ENCODE measurements around the gene RABEP2. TPM values are rescaled to one million over a fixed set of nuclear protein-coding genes. Genes with fewer than 3 reads are reported as not detected.

Gene RABEP2
- total and polyA plus RNA-seq, 9 of the 15 experiments (the other 6 are each of a cell fraction or from before 2014, with no cell fraction given) = 0.15 to 13.4 (median 3.5) TPM

- peak; percentile 64 for TF ChIP-seq POLR2G (IDR thresholded peaks at IDR 0.05; ENCODE audit: low read depth, low read length)
- TF ChIP-seq ZFP36 (IDR thresholded peaks at IDR 0.05; ENCODE audit: low read depth, low read length, partially characterized antibody) = peak; percentile 75
- 0 out of 2 replicates have a peak, but pooled peaks have one; percentile 37 for TF ChIP-seq E2F5 (CRISPR knock-in tag; IDR thresholded peaks at IDR 0.05)
- peak; percentile 64; the same call in 1 of the 2 replicates for TF ChIP-seq PHF8 (IDR thresholded peaks at IDR 0.05; ENCODE audit: borderline replicate concordance, low read length)
- TF ChIP-seq CXXC5 (CRISPR knock-in tag; IDR thresholded peaks at IDR 0.05) = peak; percentile 51
- peak in 1 of 2 experiments; percentile 68; a peak in 1 of 4 replicates for TF ChIP-seq SIN3A (IDR thresholded peaks at IDR 0.05; ENCODE audit: borderline replicate concordance in 2 of 2, control insufficient read depth in 1 of 2, low read depth in 2 of 2, low read length in 2 of 2)
- TF ChIP-seq ZNF830 (CRISPR knock-in tag; IDR thresholded peaks at IDR 0.05) = 0 out of 2 replicates have a peak, but pooled peaks have one; percentile 35
- TF ChIP-seq POLR2H (tag; IDR thresholded peaks at IDR 0.05; ENCODE audit: low read depth) = peak; percentile 50; the same call in 1 of the 2 replicates
- TF ChIP-seq ATF7 (IDR thresholded peaks at IDR 0.05) = peak; percentile 74
- TF ChIP-seq, protein P1, sequence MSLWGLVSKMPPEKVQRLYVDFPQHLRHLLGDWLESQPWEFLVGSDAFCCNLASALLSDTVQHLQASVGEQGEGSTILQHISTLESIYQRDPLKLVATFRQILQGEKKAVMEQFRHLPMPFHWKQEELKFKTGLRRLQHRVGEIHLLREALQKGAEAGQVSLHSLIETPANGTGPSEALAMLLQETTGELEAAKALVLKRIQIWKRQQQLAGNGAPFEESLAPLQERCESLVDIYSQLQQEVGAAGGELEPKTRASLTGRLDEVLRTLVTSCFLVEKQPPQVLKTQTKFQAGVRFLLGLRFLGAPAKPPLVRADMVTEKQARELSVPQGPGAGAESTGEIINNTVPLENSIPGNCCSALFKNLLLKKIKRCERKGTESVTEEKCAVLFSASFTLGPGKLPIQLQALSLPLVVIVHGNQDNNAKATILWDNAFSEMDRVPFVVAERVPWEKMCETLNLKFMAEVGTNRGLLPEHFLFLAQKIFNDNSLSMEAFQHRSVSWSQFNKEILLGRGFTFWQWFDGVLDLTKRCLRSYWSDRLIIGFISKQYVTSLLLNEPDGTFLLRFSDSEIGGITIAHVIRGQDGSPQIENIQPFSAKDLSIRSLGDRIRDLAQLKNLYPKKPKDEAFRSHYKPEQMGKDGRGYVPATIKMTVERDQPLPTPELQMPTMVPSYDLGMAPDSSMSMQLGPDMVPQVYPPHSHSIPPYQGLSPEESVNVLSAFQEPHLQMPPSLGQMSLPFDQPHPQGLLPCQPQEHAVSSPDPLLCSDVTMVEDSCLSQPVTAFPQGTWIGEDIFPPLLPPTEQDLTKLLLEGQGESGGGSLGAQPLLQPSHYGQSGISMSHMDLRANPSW (CRISPR knock-in tag; IDR thresholded peaks at IDR 0.05) = peak; percentile 37
- TF ChIP-seq, protein P2, sequence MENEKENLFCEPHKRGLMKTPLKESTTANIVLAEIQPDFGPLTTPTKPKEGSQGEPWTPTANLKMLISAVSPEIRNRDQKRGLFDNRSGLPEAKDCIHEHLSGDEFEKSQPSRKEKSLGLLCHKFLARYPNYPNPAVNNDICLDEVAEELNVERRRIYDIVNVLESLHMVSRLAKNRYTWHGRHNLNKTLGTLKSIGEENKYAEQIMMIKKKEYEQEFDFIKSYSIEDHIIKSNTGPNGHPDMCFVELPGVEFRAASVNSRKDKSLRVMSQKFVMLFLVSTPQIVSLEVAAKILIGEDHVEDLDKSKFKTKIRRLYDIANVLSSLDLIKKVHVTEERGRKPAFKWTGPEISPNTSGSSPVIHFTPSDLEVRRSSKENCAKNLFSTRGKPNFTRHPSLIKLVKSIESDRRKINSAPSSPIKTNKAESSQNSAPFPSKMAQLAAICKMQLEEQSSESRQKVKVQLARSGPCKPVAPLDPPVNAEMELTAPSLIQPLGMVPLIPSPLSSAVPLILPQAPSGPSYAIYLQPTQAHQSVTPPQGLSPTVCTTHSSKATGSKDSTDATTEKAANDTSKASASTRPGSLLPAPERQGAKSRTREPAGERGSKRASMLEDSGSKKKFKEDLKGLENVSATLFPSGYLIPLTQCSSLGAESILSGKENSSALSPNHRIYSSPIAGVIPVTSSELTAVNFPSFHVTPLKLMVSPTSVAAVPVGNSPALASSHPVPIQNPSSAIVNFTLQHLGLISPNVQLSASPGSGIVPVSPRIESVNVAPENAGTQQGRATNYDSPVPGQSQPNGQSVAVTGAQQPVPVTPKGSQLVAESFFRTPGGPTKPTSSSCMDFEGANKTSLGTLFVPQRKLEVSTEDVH (IDR thresholded peaks at IDR 0.05; ENCODE audit: low read depth, partially characterized antibody) = peak; percentile 89
- peak; percentile 28; the same call in 1 of the 2 replicates for TF ChIP-seq ETV1 (tag; conservative IDR thresholded peaks at IDR 0.05; ENCODE audit: low read depth)
- TF ChIP-seq, protein P3, sequence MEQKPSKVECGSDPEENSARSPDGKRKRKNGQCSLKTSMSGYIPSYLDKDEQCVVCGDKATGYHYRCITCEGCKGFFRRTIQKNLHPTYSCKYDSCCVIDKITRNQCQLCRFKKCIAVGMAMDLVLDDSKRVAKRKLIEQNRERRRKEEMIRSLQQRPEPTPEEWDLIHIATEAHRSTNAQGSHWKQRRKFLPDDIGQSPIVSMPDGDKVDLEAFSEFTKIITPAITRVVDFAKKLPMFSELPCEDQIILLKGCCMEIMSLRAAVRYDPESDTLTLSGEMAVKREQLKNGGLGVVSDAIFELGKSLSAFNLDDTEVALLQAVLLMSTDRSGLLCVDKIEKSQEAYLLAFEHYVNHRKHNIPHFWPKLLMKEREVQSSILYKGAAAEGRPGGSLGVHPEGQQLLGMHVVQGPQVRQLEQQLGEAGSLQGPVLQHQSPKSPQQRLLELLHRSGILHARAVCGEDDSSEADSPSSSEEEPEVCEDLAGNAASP (IDR thresholded peaks at IDR 0.05) = no peak
- peak; percentile 57 for TF ChIP-seq EP400 (IDR thresholded peaks at IDR 0.05)
- TF ChIP-seq, protein P4, sequence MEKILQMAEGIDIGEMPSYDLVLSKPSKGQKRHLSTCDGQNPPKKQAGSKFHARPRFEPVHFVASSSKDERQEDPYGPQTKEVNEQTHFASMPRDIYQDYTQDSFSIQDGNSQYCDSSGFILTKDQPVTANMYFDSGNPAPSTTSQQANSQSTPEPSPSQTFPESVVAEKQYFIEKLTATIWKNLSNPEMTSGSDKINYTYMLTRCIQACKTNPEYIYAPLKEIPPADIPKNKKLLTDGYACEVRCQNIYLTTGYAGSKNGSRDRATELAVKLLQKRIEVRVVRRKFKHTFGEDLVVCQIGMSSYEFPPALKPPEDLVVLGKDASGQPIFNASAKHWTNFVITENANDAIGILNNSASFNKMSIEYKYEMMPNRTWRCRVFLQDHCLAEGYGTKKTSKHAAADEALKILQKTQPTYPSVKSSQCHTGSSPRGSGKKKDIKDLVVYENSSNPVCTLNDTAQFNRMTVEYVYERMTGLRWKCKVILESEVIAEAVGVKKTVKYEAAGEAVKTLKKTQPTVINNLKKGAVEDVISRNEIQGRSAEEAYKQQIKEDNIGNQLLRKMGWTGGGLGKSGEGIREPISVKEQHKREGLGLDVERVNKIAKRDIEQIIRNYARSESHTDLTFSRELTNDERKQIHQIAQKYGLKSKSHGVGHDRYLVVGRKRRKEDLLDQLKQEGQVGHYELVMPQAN (IDR thresholded peaks at IDR 0.05; ENCODE audit: borderline replicate concordance) = peak; percentile 82; the same call in 1 of the 2 replicates
Observed at GRCh38 chr16:28935924-28936783, 11.1 kb upstream of the RABEP2 start (continued).
